Immature natural killer cell (primary cell): ENCODE data around the gene C3orf49. TPM values are rescaled to one million over a fixed set of nuclear protein-coding genes. Genes with fewer than 3 reads are reported as not detected.

ENCODE experiments used
- DNase-seq, 3 donors: peaks; one replicate each; pipeline ENCODE4 v3.0.0; 2022; ENCODE audit warnings: mixed read lengths in 1 of 3
- H3K27ac Mint-ChIP-seq, 6 donors: one replicate each; pipeline ENCODE4 v1.8.0; 2020; ENCODE audit warnings: mixed read lengths in 6 of 6, mild to moderate bottlenecking in 5 of 6, inconsistent platforms in 4 of 6, moderate library complexity in 3 of 6
- H3K27me3 Mint-ChIP-seq, 3 donors: one replicate each; pipeline ENCODE4 v1.8.0; 2020 to 2021; ENCODE audit warnings: low read depth in 3 of 3, mild to moderate bottlenecking in 3 of 3, mixed read lengths in 3 of 3, moderate library complexity in 3 of 3, inconsistent platforms in 1 of 3
- H3K36me3 Mint-ChIP-seq, 3 donors: one replicate each; pipeline ENCODE4 v1.8.0; 2020; ENCODE audit warnings: mixed read lengths in 3 of 3, inconsistent platforms in 2 of 3, mild to moderate bottlenecking in 2 of 3
- H3K4me1 Mint-ChIP-seq, 2 donors: one replicate each; pipeline ENCODE4 v1.8.0; 2020; ENCODE audit warnings: inconsistent platforms in 2 of 2, mild to moderate bottlenecking in 2 of 2, mixed read lengths in 2 of 2, moderate library complexity in 1 of 2
- H3K4me3 Mint-ChIP-seq, 5 donors: one replicate each; pipeline ENCODE4 v1.8.0; 2020; ENCODE audit warnings: mild to moderate bottlenecking in 5 of 5, mixed read lengths in 5 of 5, inconsistent platforms in 3 of 5, moderate library complexity in 3 of 5
- H3K9me3 Mint-ChIP-seq, 6 donors: one replicate each; pipeline ENCODE4 v1.8.0; 2020; ENCODE audit warnings: mild to moderate bottlenecking in 6 of 6, mixed read lengths in 6 of 6, inconsistent platforms in 4 of 6, moderate library complexity in 3 of 6
- polyA plus RNA-seq, 3 donors: library from polyadenylated mRNA; unstranded; fragments of 300-500 nt; fragmentation: Illumina TruSeq; gene quantifications; one replicate each; pipeline ENCODE4 v1.2.3, GENCODE V29; 2021

C3orf49 gene
- polyA plus RNA-seq, 3 donors from 2014 or later = not detected

DNA sequence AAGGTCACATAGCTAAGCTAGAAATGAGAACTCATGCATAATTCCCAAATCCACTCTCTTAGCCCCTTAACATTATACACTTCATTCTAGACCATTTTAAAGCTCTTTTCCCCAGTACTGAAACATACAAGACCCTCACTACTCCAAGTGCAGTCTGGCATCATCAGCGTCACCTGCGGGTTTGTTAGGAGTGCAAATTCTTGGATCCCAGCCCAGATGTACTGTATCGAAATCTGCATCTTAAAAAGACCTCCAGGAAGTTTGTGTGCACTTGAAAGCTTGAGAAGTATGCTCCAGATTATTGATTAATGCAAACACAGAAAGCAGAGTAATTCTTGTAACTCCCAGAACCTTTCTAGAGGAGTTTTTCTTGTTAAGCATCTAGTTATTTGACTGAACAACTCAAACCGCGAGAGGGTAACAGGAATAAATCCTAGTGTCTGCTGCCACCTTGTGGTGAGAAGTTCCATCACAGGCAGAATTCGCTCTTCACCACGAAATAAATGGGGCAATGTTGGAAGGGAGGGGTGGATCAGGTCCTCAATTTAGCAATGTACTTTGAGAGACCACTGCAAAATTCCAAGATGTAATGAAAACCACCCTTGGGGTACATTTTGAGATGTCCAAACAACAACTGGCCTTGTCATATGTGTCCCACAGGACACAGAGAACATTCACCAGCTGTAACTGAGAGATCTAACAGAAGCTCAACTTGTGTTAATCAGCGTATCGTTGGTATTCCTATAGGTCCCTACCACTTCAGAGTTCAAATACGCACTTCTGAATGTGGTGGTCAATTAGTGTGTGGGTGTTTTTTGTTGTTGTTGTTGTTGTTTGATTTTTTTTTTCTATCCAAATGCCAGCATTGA, 583 bp upstream of the C3orf49 start:
- Mint-ChIP-seq H3K4me1 (peaks cover 19 to 26% of the 10 kb centered on the region in 2 donors), H3K27ac (no peak overlapping the region), H3K4me3 (no peak overlapping the region), H3K27me3 (peaks cover 0 to 2% (median 0%) of the 10 kb centered on the region in 3 donors), H3K36me3 (peaks cover 0 to 11% (median 4%) of the 10 kb centered on the region in 3 donors), H3K9me3 (no peaks in the 10 kb centered on the region)
- DNase-seq = peak; percentile 34 to 56 (median 46)

DNA sequence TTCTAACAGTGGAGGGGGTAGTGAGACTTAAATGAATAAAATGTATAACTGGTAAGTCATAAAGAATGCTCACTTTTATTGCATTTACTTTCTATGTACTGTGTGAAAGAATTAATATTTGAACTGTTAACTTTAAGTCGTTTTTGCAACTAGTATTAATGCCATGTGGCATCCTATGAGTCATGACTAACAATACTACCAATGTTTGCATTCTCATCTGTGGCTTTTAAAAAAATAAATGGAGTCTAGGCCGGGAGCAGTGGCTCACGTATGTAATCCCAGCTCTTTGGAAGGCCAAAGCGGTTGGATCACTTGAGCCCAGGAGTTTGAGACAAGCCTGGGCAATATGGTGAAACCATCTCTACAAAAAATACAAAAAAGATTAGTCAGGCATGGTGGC, 5.2 kb downstream of the C3orf49 start:
- no peak for DNase-seq
- Mint-ChIP-seq H3K36me3 (peaks cover 0 to 18% (median 4%) of the 10 kb centered on the region in 3 donors), H3K27me3 (no peaks in the 10 kb centered on the region), H3K27ac (no peak overlapping the region), H3K4me3 (no peak overlapping the region), H3K9me3 (no peaks in the 10 kb centered on the region), H3K4me1 (no peaks in the 10 kb centered on the region)

- Mint-ChIP-seq H3K36me3 (peaks cover 9 to 45% (median 14%) of the 10 kb centered on the region in 3 donors), H3K9me3 (no peaks in the 10 kb centered on the region), H3K27ac (no peak overlapping the region), H3K4me1 (no peaks in the 10 kb centered on the region), H3K27me3 (no peaks in the 10 kb centered on the region), H3K4me3 (no peak overlapping the region)
- no peak for DNase-seq
These were observed 11.4 kb downstream of the C3orf49 start for GRCh38 chr3:63830526-63830925.

- Mint-ChIP-seq H3K4me3 (no peak overlapping the region), H3K27ac (no peak overlapping the region), H3K36me3 (peaks cover 9 to 46% (median 15%) of the 10 kb centered on the region in 3 donors), H3K4me1 (no peaks in the 10 kb centered on the region), H3K27me3 (no peaks in the 10 kb centered on the region), H3K9me3 (no peaks in the 10 kb centered on the region)
- no peak for DNase-seq
These were observed 13.3 kb downstream of the C3orf49 start for GRCh38 chr3:63832395-63832794.

GRCh38 chr3:63841704-63842103, 22.6 kb downstream of the C3orf49 start:
- Mint-ChIP-seq H3K27ac (peak overlapping the region in 1 of 6 donors; percentile 65), H3K4me1 (peaks cover 4 to 22% of the 10 kb centered on the region in 2 donors), H3K36me3 (peaks cover 6 to 10% (median 7%) of the 10 kb centered on the region in 3 donors), H3K9me3 (peaks cover 0 to 2% (median 0%) of the 10 kb centered on the region in 6 donors), H3K27me3 (no peaks in the 10 kb centered on the region), H3K4me3 (no peak overlapping the region)
- no peak for DNase-seq

- no peak for DNase-seq
- Mint-ChIP-seq H3K27ac (no peak overlapping the region), H3K36me3 (peaks cover 6 to 10% (median 7%) of the 10 kb centered on the region in 3 donors), H3K4me3 (no peak overlapping the region), H3K9me3 (peaks cover 0 to 2% (median 0%) of the 10 kb centered on the region in 6 donors), H3K27me3 (no peaks in the 10 kb centered on the region), H3K4me1 (peaks cover 4 to 22% of the 10 kb centered on the region in 2 donors)
These were observed 23.0 kb downstream of the C3orf49 start for GRCh38 chr3:63842127-63842526.

DNA sequence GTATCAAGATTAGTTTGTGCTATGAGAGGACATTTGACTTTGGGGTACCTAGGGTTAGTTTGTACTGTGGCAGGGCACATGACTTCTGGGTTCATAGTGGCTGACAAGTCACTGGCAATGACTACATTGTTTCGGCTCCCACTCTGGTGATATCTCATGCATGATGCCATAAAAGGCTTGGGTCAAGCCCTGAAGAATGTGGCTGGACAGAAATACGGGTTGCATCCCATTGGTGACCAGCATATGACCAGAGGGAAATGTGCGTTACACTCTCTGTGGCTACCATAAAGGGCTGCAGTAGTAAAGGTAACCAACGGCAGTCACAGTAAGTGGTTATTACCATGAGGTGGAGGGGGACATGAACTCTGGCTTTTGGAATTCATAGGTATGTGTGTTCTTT, 26.1 kb downstream of the C3orf49 start:
- Mint-ChIP-seq H3K4me3 (no peak overlapping the region), H3K27ac (no peak overlapping the region), H3K36me3 (peaks cover 4 to 10% (median 6%) of the 10 kb centered on the region in 3 donors), H3K9me3 (peaks cover 0 to 2% (median 0%) of the 10 kb centered on the region in 6 donors), H3K27me3 (no peaks in the 10 kb centered on the region), H3K4me1 (peaks cover 5 to 28% of the 10 kb centered on the region in 2 donors)
- DNase-seq = no peak

DNA sequence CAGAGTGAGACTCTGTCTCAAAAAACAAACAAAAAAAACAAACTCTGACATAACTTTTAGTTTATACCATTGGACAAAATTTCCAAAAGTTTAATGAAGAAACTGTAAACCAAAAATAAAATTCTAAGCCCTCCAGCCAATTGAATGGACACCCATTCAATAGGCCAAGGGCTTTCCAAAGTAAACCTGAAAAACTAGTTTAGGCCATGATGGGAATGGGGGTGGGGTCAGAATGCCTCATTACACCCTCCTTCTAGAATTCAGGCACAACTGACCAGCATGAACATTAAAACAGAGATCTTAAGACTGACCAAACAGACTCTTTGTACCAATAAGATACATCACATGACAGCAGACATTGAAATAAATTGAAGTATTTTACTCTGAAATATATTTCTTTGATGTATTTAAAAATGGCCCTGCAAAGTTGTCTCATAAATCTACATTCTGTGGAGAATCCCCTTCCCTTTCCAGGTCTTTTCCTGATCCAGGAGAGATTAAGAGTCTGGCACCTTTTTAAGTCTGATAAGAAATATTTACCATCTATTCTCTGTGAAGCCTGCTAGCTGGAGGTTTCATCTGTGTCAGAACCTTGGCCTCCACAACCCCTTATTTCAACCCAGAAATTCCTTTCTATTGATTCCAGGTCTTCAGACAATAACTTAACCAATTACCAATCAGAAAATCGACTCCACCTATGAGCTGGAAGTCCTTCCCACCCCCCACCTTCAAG, 28.8 kb downstream of the C3orf49 start:
- DNase-seq = no peak
- Mint-ChIP-seq H3K4me1 (peaks cover 5 to 23% of the 10 kb centered on the region in 2 donors), H3K4me3 (no peak overlapping the region), H3K36me3 (no peaks in the 10 kb centered on the region), H3K9me3 (no peaks in the 10 kb centered on the region), H3K27me3 (no peaks in the 10 kb centered on the region), H3K27ac (no peak overlapping the region)

GRCh38 chr3:63849175-63849574, 30.1 kb downstream of the C3orf49 start:
- Mint-ChIP-seq H3K27me3 (no peaks in the 10 kb centered on the region), H3K27ac (no peak overlapping the region)

GRCh38 chr3:63851287-63851686, 32.2 kb downstream of the C3orf49 start:
- Mint-ChIP-seq H3K36me3 (no peaks in the 10 kb centered on the region), H3K4me3 (no peak overlapping the region), H3K9me3 (no peaks in the 10 kb centered on the region), H3K4me1 (peaks cover 6 to 27% of the 10 kb centered on the region in 2 donors), H3K27me3 (no peaks in the 10 kb centered on the region), H3K27ac (no peak overlapping the region)
- no peak for DNase-seq

More at GRCh38 chr3:63849175-63849574, 30.1 kb downstream of the C3orf49 start:
- H3K36me3 Mint-ChIP-seq = no peaks in the 10 kb centered on the region
- H3K4me3 Mint-ChIP-seq = no peak overlapping the region
- no peak for DNase-seq
- H3K4me1 Mint-ChIP-seq = peaks cover 5 to 19% of the 10 kb centered on the region in 2 donors
- no peaks in the 10 kb centered on the region for H3K9me3 Mint-ChIP-seq

GRCh38 chr3:63853106-63853505, 34.0 kb downstream of the C3orf49 start:
- Mint-ChIP-seq H3K27me3 (no peaks in the 10 kb centered on the region), H3K27ac (no peak overlapping the region), H3K9me3 (no peaks in the 10 kb centered on the region), H3K4me3 (no peak overlapping the region), H3K4me1 (peaks cover 10 to 41% of the 10 kb centered on the region in 2 donors), H3K36me3 (no peaks in the 10 kb centered on the region)
- no peak for DNase-seq

DNA sequence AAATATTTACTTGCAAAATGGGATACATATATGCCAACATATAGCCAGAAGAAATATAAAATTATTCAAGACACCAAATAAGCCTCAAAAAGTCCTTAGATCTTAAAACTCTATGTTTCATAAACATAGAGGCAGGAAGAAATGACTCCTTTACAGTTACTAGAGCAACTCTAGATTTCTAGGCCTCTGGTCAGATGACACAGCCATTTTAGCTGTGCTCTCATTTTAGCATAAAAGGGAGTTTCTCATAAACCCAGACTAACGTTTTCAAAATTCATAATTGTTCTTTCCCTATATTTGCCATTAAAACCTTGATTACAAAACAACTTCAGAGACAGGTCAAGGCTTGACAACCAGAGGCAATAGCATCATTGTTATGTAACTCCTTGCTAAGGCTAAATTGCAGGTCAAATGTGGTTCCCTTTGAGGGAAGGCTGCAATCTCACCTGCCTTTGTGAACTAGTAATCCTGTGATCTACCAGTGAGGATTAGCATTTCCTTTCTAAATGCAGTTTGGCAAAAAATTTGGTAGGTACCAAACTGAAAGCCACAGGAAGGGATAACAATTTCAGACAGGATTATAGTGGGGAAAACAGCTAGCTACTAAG, 36.3 kb downstream of the C3orf49 start:
- Mint-ChIP-seq H3K36me3 (no peaks in the 10 kb centered on the region), H3K9me3 (no peaks in the 10 kb centered on the region), H3K27me3 (no peaks in the 10 kb centered on the region), H3K4me1 (peaks cover 8 to 47% of the 10 kb centered on the region in 2 donors), H3K27ac (peak overlapping the region in 1 of 6 donors; percentile 43), H3K4me3 (no peak overlapping the region)
- no peak for DNase-seq

- Mint-ChIP-seq H3K36me3 (no peaks in the 10 kb centered on the region), H3K9me3 (no peaks in the 10 kb centered on the region), H3K27ac (peak overlapping the region in 1 of 6 donors; percentile 62), H3K27me3 (peaks cover 0 to 2% (median 0%) of the 10 kb centered on the region in 3 donors), H3K4me3 (no peak overlapping the region), H3K4me1 (peaks cover 18 to 57% of the 10 kb centered on the region in 2 donors)
- DNase-seq = no peak
These were observed 38.2 kb downstream of the C3orf49 start for GRCh38 chr3:63857311-63857710.

GRCh38 chr3:63860776-63861175, 41.7 kb downstream of the C3orf49 start:
- Mint-ChIP-seq H3K27me3 (peaks cover 5 to 18% (median 16%) of the 10 kb centered on the region in 3 donors), H3K36me3 (no peaks in the 10 kb centered on the region), H3K4me3 (no peak overlapping the region), H3K4me1 (peaks cover 33 to 72% of the 10 kb centered on the region in 2 donors), H3K27ac (peak overlapping the region in 4 of 6 donors; percentile 12 to 58 (median 39)), H3K9me3 (no peaks in the 10 kb centered on the region)
- no peak for DNase-seq
